ENCODE data around the gene OR51D1.
A peak's percentile ranks its signal among the peaks of the same experiment; 100 is the strongest.

OR51D1 gene

GRCh38 chr11:4636962-4637661 lies at the start of gene OR51D1:
OR51D1 (plus strand) TSS chr11:4637477; CDS start chr11:4639791, 2,314 bp downstream.
- peak; percentile 72 for DNase-seq (ENCODE audit: low spot score)

- DNase-seq (ENCODE audit: low spot score) = no peak
Observed at GRCh38 chr11:4589017-4589416, 48.3 kb upstream of the OR51D1 start.

- DNase-seq (ENCODE audit: low spot score) = no peak
Observed at GRCh38 chr11:4593739-4594138, 43.5 kb upstream of the OR51D1 start, which contains the start of gene OR52I1. OR52I1 (plus strand) TSS chr11:4594039; CDS start chr11:4594039, 0 bp downstream.

GRCh38 chr11:4605057-4605456 lies 32.2 kb upstream of the OR51D1 start:
- DNase-seq (ENCODE audit: low spot score) = no peak

- DNase-seq (ENCODE audit: low spot score) = no peak
Observed at GRCh38 chr11:4606231-4607015, 30.9 kb upstream of the OR51D1 start.

GRCh38 chr11:4607096-4607495 lies 30.2 kb upstream of the OR51D1 start:
- no peak for DNase-seq (ENCODE audit: low spot score)

- DNase-seq (ENCODE audit: low spot score) = peak; percentile 98
Observed at GRCh38 chr11:4607781-4608666, 29.3 kb upstream of the OR51D1 start, which contains the start of gene TRIM68. TRIM68 (minus strand) TSS chr11:4608231; CDS start chr11:4605504, 2,727 bp downstream.

GRCh38 chr11:4610258-4610935 lies 26.9 kb upstream of the OR51D1 start:
- peak; percentile 16 for DNase-seq (ENCODE audit: low spot score)

GRCh38 chr11:4611986-4612385 lies 25.3 kb upstream of the OR51D1 start:
- no peak for DNase-seq (ENCODE audit: low spot score)

GRCh38 chr11:4615856-4616444 lies 21.3 kb upstream of the OR51D1 start:
- no peak for DNase-seq (ENCODE audit: low spot score)

GRCh38 chr11:4619514-4619913 lies 17.8 kb upstream of the OR51D1 start:
- no peak for DNase-seq (ENCODE audit: low spot score)

GRCh38 chr11:4626207-4627099 lies 10.8 kb upstream of the OR51D1 start:
- peak; percentile 28 for DNase-seq (ENCODE audit: low spot score)

- no peak for DNase-seq (ENCODE audit: low spot score)
Observed at GRCh38 chr11:4636136-4636535, 1.1 kb upstream of the OR51D1 start.

GRCh38 chr11:4637662-4638047 lies 378 bp downstream of the OR51D1 start:
- DNase-seq (ENCODE audit: low spot score) = no peak

GRCh38 chr11:4639931-4640330 lies 2.7 kb downstream of the OR51D1 start:
- DNase-seq (ENCODE audit: low spot score) = no peak

GRCh38 chr11:4641501-4641900 lies 4.2 kb downstream of the OR51D1 start:
- no peak for DNase-seq (ENCODE audit: low spot score)

GRCh38 chr11:4642043-4642442 lies 4.8 kb downstream of the OR51D1 start:
- DNase-seq (ENCODE audit: low spot score) = no peak

GRCh38 chr11:4643076-4643475 lies 5.8 kb downstream of the OR51D1 start:
- peak; percentile 36 for DNase-seq (ENCODE audit: low spot score)

GRCh38 chr11:4643682-4644081 lies 6.4 kb downstream of the OR51D1 start, which contains the start of gene OR51E1:
OR51E1 (plus strand) TSS chr11:4643982; CDS start chr11:4652527, 8,545 bp downstream.
- no peak for DNase-seq (ENCODE audit: low spot score)

GRCh38 chr11:4644233-4644632 lies 7.0 kb downstream of the OR51D1 start:
- no peak for DNase-seq (ENCODE audit: low spot score)

Measured in hepatic stellate cell (primary cell).